ENCODE results near the gene FLOT1. TPM values are rescaled to one million over a fixed set of nuclear protein-coding genes. Genes with fewer than 3 reads are reported as not detected.

FLOT1 gene
- total and polyA plus RNA-seq, 9 of the 15 experiments (the other 6 are each of a cell fraction or from before 2014, with no cell fraction given), result 11.7 to 149 (median 118) TPM

DNA sequence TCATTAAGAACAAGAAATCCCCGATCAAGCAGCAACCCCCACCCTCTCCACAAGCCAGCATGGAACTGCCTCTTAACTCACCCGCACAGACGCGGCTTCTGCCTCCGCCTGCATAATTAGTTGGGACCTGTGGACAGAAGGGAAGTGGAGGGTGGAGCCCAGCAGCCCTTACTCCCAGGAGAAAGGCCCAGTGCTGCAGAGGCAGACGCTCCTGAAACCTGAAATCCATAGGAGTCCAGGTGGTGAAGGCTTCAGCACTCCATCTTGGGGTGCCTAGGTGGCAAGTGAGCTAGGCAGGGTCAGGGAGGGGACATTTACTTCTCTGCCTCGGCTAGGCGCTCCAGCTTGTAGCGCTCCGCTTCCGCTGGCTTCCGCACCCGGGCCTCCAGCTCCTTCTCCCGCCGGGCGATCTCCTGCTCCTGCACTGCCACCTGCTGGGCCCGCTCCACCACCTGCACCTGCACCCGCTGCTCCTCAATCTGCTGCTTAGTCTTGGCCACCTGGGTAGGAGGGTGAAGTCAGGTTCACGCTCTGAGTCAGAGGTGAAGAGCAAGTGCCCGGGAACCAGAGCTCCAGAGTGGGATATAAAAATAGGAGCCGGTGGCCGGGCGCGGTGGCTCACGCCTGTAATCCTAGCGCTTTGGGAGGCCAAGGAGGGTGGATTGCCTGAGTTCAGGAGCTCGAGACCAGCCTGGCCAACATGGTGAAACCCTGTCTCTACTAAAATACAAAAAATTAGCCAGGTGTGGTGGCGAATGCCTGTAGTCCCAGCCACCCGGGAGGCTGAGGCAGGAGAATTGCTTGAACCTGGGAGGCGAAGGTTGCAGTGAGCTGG, 11.7 kb downstream of the FLOT1 start (continued):
- TF ChIP-seq, protein P1, sequence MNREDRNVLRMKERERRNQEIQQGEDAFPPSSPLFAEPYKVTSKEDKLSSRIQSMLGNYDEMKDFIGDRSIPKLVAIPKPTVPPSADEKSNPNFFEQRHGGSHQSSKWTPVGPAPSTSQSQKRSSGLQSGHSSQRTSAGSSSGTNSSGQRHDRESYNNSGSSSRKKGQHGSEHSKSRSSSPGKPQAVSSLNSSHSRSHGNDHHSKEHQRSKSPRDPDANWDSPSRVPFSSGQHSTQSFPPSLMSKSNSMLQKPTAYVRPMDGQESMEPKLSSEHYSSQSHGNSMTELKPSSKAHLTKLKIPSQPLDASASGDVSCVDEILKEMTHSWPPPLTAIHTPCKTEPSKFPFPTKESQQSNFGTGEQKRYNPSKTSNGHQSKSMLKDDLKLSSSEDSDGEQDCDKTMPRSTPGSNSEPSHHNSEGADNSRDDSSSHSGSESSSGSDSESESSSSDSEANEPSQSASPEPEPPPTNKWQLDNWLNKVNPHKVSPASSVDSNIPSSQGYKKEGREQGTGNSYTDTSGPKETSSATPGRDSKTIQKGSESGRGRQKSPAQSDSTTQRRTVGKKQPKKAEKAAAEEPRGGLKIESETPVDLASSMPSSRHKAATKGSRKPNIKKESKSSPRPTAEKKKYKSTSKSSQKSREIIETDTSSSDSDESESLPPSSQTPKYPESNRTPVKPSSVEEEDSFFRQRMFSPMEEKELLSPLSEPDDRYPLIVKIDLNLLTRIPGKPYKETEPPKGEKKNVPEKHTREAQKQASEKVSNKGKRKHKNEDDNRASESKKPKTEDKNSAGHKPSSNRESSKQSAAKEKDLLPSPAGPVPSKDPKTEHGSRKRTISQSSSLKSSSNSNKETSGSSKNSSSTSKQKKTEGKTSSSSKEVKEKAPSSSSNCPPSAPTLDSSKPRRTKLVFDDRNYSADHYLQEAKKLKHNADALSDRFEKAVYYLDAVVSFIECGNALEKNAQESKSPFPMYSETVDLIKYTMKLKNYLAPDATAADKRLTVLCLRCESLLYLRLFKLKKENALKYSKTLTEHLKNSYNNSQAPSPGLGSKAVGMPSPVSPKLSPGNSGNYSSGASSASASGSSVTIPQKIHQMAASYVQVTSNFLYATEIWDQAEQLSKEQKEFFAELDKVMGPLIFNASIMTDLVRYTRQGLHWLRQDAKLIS (CRISPR knock-in tag; IDR thresholded peaks at IDR 0.05), result no peak
- no peak for TF ChIP-seq ZNF354B (CRISPR knock-in tag; IDR thresholded peaks at IDR 0.05)
- TF ChIP-seq, protein P2, sequence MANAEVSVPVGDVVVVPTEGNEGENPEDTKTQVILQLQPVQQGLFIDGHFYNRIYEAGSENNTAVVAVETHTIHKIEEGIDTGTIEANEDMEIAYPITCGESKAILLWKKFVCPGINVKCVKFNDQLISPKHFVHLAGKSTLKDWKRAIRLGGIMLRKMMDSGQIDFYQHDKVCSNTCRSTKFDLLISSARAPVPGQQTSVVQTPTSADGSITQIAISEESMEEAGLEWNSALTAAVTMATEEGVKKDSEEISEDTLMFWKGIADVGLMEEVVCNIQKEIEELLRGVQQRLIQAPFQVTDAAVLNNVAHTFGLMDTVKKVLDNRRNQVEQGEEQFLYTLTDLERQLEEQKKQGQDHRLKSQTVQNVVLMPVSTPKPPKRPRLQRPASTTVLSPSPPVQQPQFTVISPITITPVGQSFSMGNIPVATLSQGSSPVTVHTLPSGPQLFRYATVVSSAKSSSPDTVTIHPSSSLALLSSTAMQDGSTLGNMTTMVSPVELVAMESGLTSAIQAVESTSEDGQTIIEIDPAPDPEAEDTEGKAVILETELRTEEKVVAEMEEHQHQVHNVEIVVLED (CRISPR knock-in tag; IDR thresholded peaks at IDR 0.05), result no peak
- TF ChIP-seq, protein P3, sequence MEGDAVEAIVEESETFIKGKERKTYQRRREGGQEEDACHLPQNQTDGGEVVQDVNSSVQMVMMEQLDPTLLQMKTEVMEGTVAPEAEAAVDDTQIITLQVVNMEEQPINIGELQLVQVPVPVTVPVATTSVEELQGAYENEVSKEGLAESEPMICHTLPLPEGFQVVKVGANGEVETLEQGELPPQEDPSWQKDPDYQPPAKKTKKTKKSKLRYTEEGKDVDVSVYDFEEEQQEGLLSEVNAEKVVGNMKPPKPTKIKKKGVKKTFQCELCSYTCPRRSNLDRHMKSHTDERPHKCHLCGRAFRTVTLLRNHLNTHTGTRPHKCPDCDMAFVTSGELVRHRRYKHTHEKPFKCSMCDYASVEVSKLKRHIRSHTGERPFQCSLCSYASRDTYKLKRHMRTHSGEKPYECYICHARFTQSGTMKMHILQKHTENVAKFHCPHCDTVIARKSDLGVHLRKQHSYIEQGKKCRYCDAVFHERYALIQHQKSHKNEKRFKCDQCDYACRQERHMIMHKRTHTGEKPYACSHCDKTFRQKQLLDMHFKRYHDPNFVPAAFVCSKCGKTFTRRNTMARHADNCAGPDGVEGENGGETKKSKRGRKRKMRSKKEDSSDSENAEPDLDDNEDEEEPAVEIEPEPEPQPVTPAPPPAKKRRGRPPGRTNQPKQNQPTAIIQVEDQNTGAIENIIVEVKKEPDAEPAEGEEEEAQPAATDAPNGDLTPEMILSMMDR (IDR thresholded peaks at IDR 0.05 in 2 of 3, conservative IDR thresholded peaks at IDR 0.05 in 1 of 3; ENCODE audit: insufficient read depth in 2 of 3, low read depth in 1 of 3, low read length in 3 of 3), result peak; percentile 88 to 95 (median 90)
- no peak for TF ChIP-seq ZNF134 (CRISPR knock-in tag; conservative IDR thresholded peaks at IDR 0.05)
- peak in 1 of 2 experiments; percentile 43; a peak in 1 of 4 replicates for TF ChIP-seq RCOR1 (IDR thresholded peaks at IDR 0.05; ENCODE audit: borderline replicate concordance in 1 of 2, low read depth in 2 of 2, low read length in 2 of 2)
- peak; percentile 65; the same call in 1 of the 2 replicates for TF ChIP-seq CREM (IDR thresholded peaks at IDR 0.05; ENCODE audit: low read depth)
- no peak for TF ChIP-seq PHB (CRISPR knock-in tag; IDR thresholded peaks at IDR 0.05)
- no peak for TF ChIP-seq NR4A1 (CRISPR knock-in tag; IDR thresholded peaks at IDR 0.05)
- TF ChIP-seq NR4A1 (tag; IDR thresholded peaks at IDR 0.05), result no peak
- TF ChIP-seq, protein P4, sequence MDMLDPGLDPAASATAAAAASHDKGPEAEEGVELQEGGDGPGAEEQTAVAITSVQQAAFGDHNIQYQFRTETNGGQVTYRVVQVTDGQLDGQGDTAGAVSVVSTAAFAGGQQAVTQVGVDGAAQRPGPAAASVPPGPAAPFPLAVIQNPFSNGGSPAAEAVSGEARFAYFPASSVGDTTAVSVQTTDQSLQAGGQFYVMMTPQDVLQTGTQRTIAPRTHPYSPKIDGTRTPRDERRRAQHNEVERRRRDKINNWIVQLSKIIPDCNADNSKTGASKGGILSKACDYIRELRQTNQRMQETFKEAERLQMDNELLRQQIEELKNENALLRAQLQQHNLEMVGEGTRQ (CRISPR knock-in tag; IDR thresholded peaks at IDR 0.05), result no peak
- no peak for TF ChIP-seq ZNF282 (CRISPR knock-in tag; IDR thresholded peaks at IDR 0.05)
- TF ChIP-seq, protein P5, sequence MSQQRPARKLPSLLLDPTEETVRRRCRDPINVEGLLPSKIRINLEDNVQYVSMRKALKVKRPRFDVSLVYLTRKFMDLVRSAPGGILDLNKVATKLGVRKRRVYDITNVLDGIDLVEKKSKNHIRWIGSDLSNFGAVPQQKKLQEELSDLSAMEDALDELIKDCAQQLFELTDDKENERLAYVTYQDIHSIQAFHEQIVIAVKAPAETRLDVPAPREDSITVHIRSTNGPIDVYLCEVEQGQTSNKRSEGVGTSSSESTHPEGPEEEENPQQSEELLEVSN (IDR thresholded peaks at IDR 0.05; ENCODE audit: borderline replicate concordance in 1 of 2, extremely low read depth in 1 of 2, insufficient read depth in 1 of 2, insufficient read length in 1 of 2, low read depth in 1 of 2, low read length in 1 of 2, poor library complexity in 1 of 2, severe bottlenecking in 1 of 2), result peak in 1 of 2 experiments; percentile 53
- TF ChIP-seq, protein P6, sequence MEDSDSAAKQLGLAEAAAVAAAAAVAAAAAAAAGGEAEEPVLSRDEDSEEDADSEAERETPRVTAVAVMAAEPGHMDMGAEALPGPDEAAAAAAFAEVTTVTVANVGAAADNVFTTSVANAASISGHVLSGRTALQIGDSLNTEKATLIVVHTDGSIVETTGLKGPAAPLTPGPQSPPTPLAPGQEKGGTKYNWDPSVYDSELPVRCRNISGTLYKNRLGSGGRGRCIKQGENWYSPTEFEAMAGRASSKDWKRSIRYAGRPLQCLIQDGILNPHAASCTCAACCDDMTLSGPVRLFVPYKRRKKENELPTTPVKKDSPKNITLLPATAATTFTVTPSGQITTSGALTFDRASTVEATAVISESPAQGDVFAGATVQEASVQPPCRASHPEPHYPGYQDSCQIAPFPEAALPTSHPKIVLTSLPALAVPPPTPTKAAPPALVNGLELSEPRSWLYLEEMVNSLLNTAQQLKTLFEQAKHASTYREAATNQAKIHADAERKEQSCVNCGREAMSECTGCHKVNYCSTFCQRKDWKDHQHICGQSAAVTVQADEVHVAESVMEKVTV (CRISPR knock-in tag; IDR thresholded peaks at IDR 0.05), result peak; percentile 29; the same call in 1 of the 2 replicates
- TF ChIP-seq RHOXF2B (CRISPR knock-in tag; conservative IDR thresholded peaks at IDR 0.05), result no peak
